HEK293 (cell line): ENCODE data around the gene OSGEPL1.

ENCODE experiments used
- CTCF ChIA-PET: fragments of 350-600 bp; formaldehyde crosslinking; extraction: SDS; loops from one replicate; lab custom pipeline; 2021; ENCODE audit warnings: antibody characterized with exemption; lab: Yijun Ruan, JAX
- POLR2A ChIA-PET: fragments of 300-600 bp; formaldehyde crosslinking; extraction: SDS; loops from one replicate; lab custom pipeline; 2020; ENCODE audit warnings: antibody characterized with exemption, inconsistent platforms; lab: Yijun Ruan, JAX
- H3K27ac ChIP-seq: fragments of 200-500 bp; sonication (Bioruptor generic); 2 replicates; pipeline ENCODE4 v1.5.1; 2014; ENCODE audit warnings: low read depth, low read length, control low read depth, inconsistent platforms; ENCODE audit errors: extremely low read depth
- H3K36me3 ChIP-seq, 2 experiments: fragments of 200-500 bp in 1 of 2; sonication (Bioruptor generic) in 1 of 2; 1 replicate in 1 of 2; 2 replicates in 1 of 2; pipeline ENCODE4 v1.5.1; 2014 to 2017; ENCODE audit warnings: inconsistent platforms in 2 of 2, low read length in 2 of 2; ENCODE audit not compliant: control insufficient read depth in 2 of 2, insufficient read depth in 1 of 2
- H3K4me1 ChIP-seq: fragments of 200-500 bp; sonication (Bioruptor generic); 2 replicates; pipeline ENCODE4 v1.5.1; 2014; ENCODE audit warnings: mild to moderate bottlenecking, low read length, inconsistent platforms; ENCODE audit not compliant: control insufficient read depth, insufficient read depth
- H3K4me3 ChIP-seq: 2 replicates; pipeline ENCODE4 v1.5.1; 2011; ENCODE audit warnings: low read depth, mild to moderate bottlenecking, control low read depth, low read length, moderate library complexity
- H3K9me3 ChIP-seq: fragments of 200-500 bp; sonication (Bioruptor generic); 2 replicates; pipeline ENCODE4 v1.5.1; 2014; ENCODE audit warnings: low read depth, low read length, inconsistent platforms; ENCODE audit not compliant: control insufficient read depth, insufficient read depth
- CTCF ChIP-seq: fragments of 450-650 bp; formaldehyde crosslinking; IDR thresholded peaks from 2 replicates; pipeline ENCODE4 v1.5.1; 2016; ENCODE audit warnings: missing biosample characterization, missing genetic modification characterization
- FEZF1 ChIP-seq: fragments of 450-650 bp; formaldehyde crosslinking; IDR thresholded peaks from 2 replicates; pipeline ENCODE4 v1.5.1; 2016; ENCODE audit warnings: missing biosample characterization, missing genetic modification characterization
- INSM2 ChIP-seq: fragments of 450-650 bp; formaldehyde crosslinking; IDR thresholded peaks from 2 replicates; pipeline ENCODE4 v1.5.1; 2016; ENCODE audit warnings: missing biosample characterization, missing genetic modification characterization
- KLF7 ChIP-seq: fragments of 450-650 bp; formaldehyde crosslinking; IDR thresholded peaks from 2 replicates; pipeline ENCODE4 v1.5.1; 2016; ENCODE audit warnings: missing biosample characterization, missing genetic modification characterization, borderline replicate concordance
- KLF8 ChIP-seq: fragments of 450-650 bp; formaldehyde crosslinking; IDR thresholded peaks from 2 replicates; pipeline ENCODE4 v1.5.1; 2016; ENCODE audit warnings: missing biosample characterization, missing genetic modification characterization
- KLF9 ChIP-seq: fragments of 450-650 bp; formaldehyde crosslinking; IDR thresholded peaks from 2 replicates; pipeline ENCODE4 v1.5.1; 2016; ENCODE audit warnings: missing biosample characterization, missing genetic modification characterization, low read depth
- MZF1 ChIP-seq: fragments of 450-650 bp; formaldehyde crosslinking; IDR thresholded peaks from 2 replicates; pipeline ENCODE4 v1.5.1; 2017; ENCODE audit warnings: missing biosample characterization, missing genetic modification characterization, borderline replicate concordance
- SALL2 ChIP-seq: fragments of 450-650 bp; formaldehyde crosslinking; IDR thresholded peaks from 2 replicates; pipeline ENCODE4 v1.5.0; 2017; ENCODE audit warnings: missing biosample characterization, mild to moderate bottlenecking, missing genetic modification characterization, borderline replicate concordance
- SCRT2 ChIP-seq: fragments of 450-650 bp; formaldehyde crosslinking; IDR thresholded peaks from 2 replicates; pipeline ENCODE4 v1.5.1; 2016; ENCODE audit warnings: missing biosample characterization, missing genetic modification characterization
- TCF7L2 ChIP-seq: IDR thresholded peaks from 2 replicates; pipeline ENCODE4 v1.6.1; 2011; ENCODE audit warnings: low read depth, mild to moderate bottlenecking, inconsistent platforms, low read length, moderate library complexity, borderline replicate concordance
- ZNF133 ChIP-seq: fragments of 450-650 bp; formaldehyde crosslinking; IDR thresholded peaks from 2 replicates; pipeline ENCODE4 v1.5.1; 2016; ENCODE audit warnings: missing biosample characterization, missing genetic modification characterization
- ZNF202 ChIP-seq: fragments of 450-650 bp; formaldehyde crosslinking; IDR thresholded peaks from 2 replicates; pipeline ENCODE4 v1.5.1; 2016; ENCODE audit warnings: missing biosample characterization, missing genetic modification characterization, borderline replicate concordance
- ZNF248 ChIP-seq: fragments of 450-650 bp; formaldehyde crosslinking; IDR thresholded peaks from 2 replicates; pipeline ENCODE4 v1.5.1; 2017; ENCODE audit warnings: missing biosample characterization, missing genetic modification characterization
- ZNF350 ChIP-seq: fragments of 450-650 bp; formaldehyde crosslinking; IDR thresholded peaks from 2 replicates; pipeline ENCODE4 v1.5.0; 2017; ENCODE audit warnings: missing biosample characterization, mild to moderate bottlenecking, missing genetic modification characterization
- ZNF518A ChIP-seq: fragments of 450-650 bp; formaldehyde crosslinking; conservative IDR thresholded peaks from 2 replicates; pipeline ENCODE4 v1.5.1; 2016; ENCODE audit warnings: low read depth, missing biosample characterization, missing genetic modification characterization
- ZNF560 ChIP-seq: fragments of 450-650 bp; formaldehyde crosslinking; IDR thresholded peaks from 2 replicates; pipeline ENCODE4 v1.5.1; 2017; ENCODE audit warnings: missing biosample characterization, missing genetic modification characterization, borderline replicate concordance
- ZNF624 ChIP-seq: fragments of 450-650 bp; formaldehyde crosslinking; IDR thresholded peaks from 2 replicates; pipeline ENCODE4 v1.5.1; 2017; ENCODE audit warnings: missing biosample characterization, missing genetic modification characterization
- ZNF777 ChIP-seq: fragments of 450-650 bp; formaldehyde crosslinking; IDR thresholded peaks from 2 replicates; pipeline ENCODE4 v1.5.1; 2017; ENCODE audit warnings: missing biosample characterization, missing genetic modification characterization, borderline replicate concordance
- TF ChIP-seq, protein P1 (sequence below): fragments of 450-650 bp; formaldehyde crosslinking; IDR thresholded peaks from 2 replicates; pipeline ENCODE4 v1.5.1; 2016; ENCODE audit warnings: missing biosample characterization, missing genetic modification characterization, low read depth
- TF ChIP-seq, protein P2 (sequence below): fragments of 450-650 bp; formaldehyde crosslinking; IDR thresholded peaks from 2 replicates; pipeline ENCODE4 v1.5.1; 2016; ENCODE audit warnings: missing biosample characterization, missing genetic modification characterization, borderline replicate concordance

The OSGEPL1 gene

DNA sequence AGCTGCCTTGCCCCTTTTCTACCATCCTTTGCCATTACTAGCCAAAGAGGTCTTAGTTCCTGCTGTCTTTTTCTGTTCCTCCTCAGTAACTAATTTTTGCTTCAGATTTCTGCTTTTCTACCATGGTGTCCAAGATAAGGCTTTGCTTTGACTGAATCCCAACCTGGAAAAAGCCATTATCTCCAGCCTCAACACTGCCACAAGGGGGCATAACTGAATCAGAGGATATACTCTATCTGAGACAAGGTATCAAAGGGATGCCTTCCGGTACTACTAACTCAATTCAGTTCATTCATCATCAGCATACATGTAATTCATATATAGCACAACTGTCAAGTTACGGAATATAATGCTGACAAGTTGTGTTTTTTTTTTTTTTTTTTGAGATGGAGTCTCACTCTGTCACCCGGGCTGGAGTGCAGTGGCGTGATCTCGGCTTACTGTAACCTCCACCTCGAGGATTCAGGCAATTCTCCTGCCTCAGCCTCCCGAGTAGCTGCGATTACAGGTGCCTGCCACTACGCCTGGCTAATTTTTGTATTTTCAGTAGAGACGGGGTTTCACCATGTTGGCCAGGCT is 11.4 kb downstream of the OSGEPL1 start (continued):
- TF ChIP-seq ZNF518A (tag by site-specific recombination): no peak
- TF ChIP-seq ZNF248 (tag by site-specific recombination): no peak
- peak; percentile 75; the same call in 1 of the 2 replicates for TF ChIP-seq CTCF
- no peak for TF ChIP-seq INSM2 (tag by site-specific recombination)
- TF ChIP-seq, all 188 proteins: peak for 2

DNA sequence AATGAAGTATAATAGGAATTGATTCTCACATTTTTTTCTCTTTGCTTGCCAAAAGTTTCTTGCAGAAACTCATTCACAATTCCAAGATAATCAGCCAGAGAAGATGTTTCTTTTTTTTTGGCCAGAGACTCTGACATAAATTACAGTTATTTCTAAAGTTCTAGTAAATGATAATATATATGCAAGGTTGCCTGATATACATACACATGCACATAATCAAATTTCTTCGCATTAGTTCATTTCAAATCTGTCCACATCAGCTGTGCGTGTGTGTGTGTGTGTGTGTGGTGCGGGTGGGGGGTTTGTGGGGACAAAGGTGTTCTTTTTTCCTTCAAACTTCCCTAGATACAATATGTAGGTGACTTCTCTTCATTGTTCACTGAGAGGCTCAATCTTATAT is 33.2 kb downstream of the OSGEPL1 start:
- POLR2A ChIA-PET: no interaction called here
- Histone ChIP-seq H3K27ac (no peak overlapping the region), H3K36me3 (no peaks in the 10 kb centered on the region), H3K4me1 (no peaks in the 10 kb centered on the region), H3K4me3 (no peak overlapping the region), H3K9me3 (no peaks in the 10 kb centered on the region)
- no peak for TF ChIP-seq ZNF560 (tag by site-specific recombination)
- TF ChIP-seq ZNF624: no peak
- no peak for TF ChIP-seq TCF7L2
- no peak for TF ChIP-seq MZF1
- TF ChIP-seq ZNF350: no peak
- TF ChIP-seq ZNF202 (tag by site-specific recombination): no peak
- no peak for TF ChIP-seq ZNF777
- no peak for TF ChIP-seq ZNF133 (tag by site-specific recombination)
- no peak for TF ChIP-seq KLF7 (tag by site-specific recombination)
- TF ChIP-seq KLF9 (tag by site-specific recombination): no peak
- TF ChIP-seq KLF8 (tag by site-specific recombination): no peak
- TF ChIP-seq SCRT2 (tag by site-specific recombination): no peak
- CTCF ChIA-PET: no interaction called here

DNA sequence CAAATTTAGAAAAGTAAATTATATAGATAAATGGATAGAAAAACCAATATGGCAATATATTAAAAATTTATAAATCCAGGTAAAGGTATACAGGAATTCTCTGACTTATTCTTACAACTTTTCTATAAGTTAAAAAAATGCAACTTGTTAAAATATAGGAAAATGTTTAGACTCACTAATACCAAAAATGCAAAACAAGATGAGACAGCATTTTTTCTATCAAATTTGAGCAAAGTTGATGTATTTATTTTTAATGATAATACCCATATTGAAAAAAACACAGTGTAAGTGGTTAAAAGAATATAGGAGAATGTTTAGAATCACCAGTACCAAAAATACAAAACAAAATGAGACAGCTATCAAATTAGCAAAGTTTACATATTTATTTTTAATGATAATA is 35.7 kb downstream of the OSGEPL1 start:
- Histone ChIP-seq H3K4me1 (no peaks in the 10 kb centered on the region), H3K4me3 (no peak overlapping the region), H3K9me3 (no peaks in the 10 kb centered on the region), H3K27ac (no peak overlapping the region), H3K36me3 (no peaks in the 10 kb centered on the region)
- CTCF ChIA-PET: no interaction called here
- POLR2A ChIA-PET: no interaction called here
- TF ChIP-seq, protein P1, sequence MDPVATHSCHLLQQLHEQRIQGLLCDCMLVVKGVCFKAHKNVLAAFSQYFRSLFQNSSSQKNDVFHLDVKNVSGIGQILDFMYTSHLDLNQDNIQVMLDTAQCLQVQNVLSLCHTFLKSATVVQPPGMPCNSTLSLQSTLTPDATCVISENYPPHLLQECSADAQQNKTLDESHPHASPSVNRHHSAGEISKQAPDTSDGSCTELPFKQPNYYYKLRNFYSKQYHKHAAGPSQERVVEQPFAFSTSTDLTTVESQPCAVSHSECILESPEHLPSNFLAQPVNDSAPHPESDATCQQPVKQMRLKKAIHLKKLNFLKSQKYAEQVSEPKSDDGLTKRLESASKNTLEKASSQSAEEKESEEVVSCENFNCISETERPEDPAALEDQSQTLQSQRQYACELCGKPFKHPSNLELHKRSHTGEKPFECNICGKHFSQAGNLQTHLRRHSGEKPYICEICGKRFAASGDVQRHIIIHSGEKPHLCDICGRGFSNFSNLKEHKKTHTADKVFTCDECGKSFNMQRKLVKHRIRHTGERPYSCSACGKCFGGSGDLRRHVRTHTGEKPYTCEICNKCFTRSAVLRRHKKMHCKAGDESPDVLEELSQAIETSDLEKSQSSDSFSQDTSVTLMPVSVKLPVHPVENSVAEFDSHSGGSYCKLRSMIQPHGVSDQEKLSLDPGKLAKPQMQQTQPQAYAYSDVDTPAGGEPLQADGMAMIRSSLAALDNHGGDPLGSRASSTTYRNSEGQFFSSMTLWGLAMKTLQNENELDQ (tag by site-specific recombination): no peak
- TF ChIP-seq SALL2 (tag by site-specific recombination) (no peak), FEZF1 (tag by site-specific recombination) (no peak)
- TF ChIP-seq, protein P2, sequence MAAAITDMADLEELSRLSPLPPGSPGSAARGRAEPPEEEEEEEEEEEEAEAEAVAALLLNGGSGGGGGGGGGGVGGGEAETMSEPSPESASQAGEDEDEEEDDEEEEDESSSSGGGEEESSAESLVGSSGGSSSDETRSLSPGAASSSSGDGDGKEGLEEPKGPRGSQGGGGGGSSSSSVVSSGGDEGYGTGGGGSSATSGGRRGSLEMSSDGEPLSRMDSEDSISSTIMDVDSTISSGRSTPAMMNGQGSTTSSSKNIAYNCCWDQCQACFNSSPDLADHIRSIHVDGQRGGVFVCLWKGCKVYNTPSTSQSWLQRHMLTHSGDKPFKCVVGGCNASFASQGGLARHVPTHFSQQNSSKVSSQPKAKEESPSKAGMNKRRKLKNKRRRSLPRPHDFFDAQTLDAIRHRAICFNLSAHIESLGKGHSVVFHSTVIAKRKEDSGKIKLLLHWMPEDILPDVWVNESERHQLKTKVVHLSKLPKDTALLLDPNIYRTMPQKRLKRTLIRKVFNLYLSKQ (tag by site-specific recombination): no peak
